ENCODE data around the gene GNAT3. TPM values are rescaled to one million over a fixed set of nuclear protein-coding genes. Genes with fewer than 3 reads are reported as not detected.

Gene GNAT3
- total and polyA plus RNA-seq, 12 donors, result not detected

GRCh38 chr7:80417211-80417793 is 94.6 kb downstream of the GNAT3 start:
- Histone ChIP-seq H3K27me3 (no peaks in the 10 kb centered on the region), H3K9me3 (replicated peaks in 1 of 3) (no peaks in the 10 kb centered on the region), H3K4me3 (no peak overlapping the region), H3K27ac (no peak overlapping the region), H3K36me3 (replicated peaks in 1 of 2) (no peaks in the 10 kb centered on the region), H3K4me1 (replicated peaks in 1 of 2) (no peaks in the 10 kb centered on the region)
- intact Hi-C loops (cut with DNase I), result no loop called here
- 65 to 83% (median 70%) methylated on average over 6 of the region's 6 CpGs for WGBS, 4 donors
- DNase-seq, result no peak
- TF ChIP-seq POLR2A (IDR thresholded peaks at IDR 0.05) (no peak), CTCF (IDR thresholded peaks at IDR 0.05) (no peak)

- intact Hi-C loops (cut with DNase I), result no loop called here
- no peaks in the 10 kb centered on the region for H3K36me3 ChIP-seq (replicated peaks in 1 of 2)
- TF ChIP-seq CTCF (IDR thresholded peaks at IDR 0.05), result no peak
- TF ChIP-seq POLR2A (IDR thresholded peaks at IDR 0.05), result no peak
- H3K9me3 ChIP-seq (replicated peaks in 1 of 3), result no peaks in the 10 kb centered on the region
- no peaks in the 10 kb centered on the region for H3K27me3 ChIP-seq
- DNase-seq, result no peak
- H3K4me3 ChIP-seq, result no peak overlapping the region
- 91 to 100% (median 93%) methylated on average over 1 of the region's 1 CpG for WGBS, 4 donors
- H3K27ac ChIP-seq, result no peak overlapping the region
- H3K4me1 ChIP-seq (replicated peaks in 1 of 2), result no peaks in the 10 kb centered on the region
Measured at GRCh38 chr7:80415522-80415921, 96.3 kb downstream of the GNAT3 start.

GRCh38 chr7:80415114-80415513 is 96.8 kb downstream of the GNAT3 start:
- Histone ChIP-seq H3K4me3 (no peak overlapping the region), H3K36me3 (replicated peaks in 1 of 2) (no peaks in the 10 kb centered on the region), H3K27ac (no peak overlapping the region), H3K9me3 (replicated peaks in 1 of 3) (no peaks in the 10 kb centered on the region), H3K27me3 (no peaks in the 10 kb centered on the region), H3K4me1 (replicated peaks in 1 of 2) (no peaks in the 10 kb centered on the region)
- TF ChIP-seq POLR2A (IDR thresholded peaks at IDR 0.05), result no peak
- no peak for TF ChIP-seq CTCF (IDR thresholded peaks at IDR 0.05)
- no peak for DNase-seq
- intact Hi-C loops (cut with DNase I), result no loop called here
- 91 to 96% (median 94%) methylated on average over 3 of the region's 3 CpGs for WGBS, 4 donors

- WGBS, 4 donors, result 75 to 86% (median 79%) methylated on average over 2 of the region's 2 CpGs
- Histone ChIP-seq H3K4me1 (replicated peaks in 1 of 2) (no peaks in the 10 kb centered on the region), H3K27ac (no peak overlapping the region), H3K4me3 (no peak overlapping the region), H3K27me3 (no peaks in the 10 kb centered on the region), H3K36me3 (replicated peaks in 1 of 2) (no peaks in the 10 kb centered on the region), H3K9me3 (replicated peaks in 1 of 3) (no peaks in the 10 kb centered on the region)
- TF ChIP-seq CTCF (IDR thresholded peaks at IDR 0.05), result no peak
- TF ChIP-seq POLR2A (IDR thresholded peaks at IDR 0.05), result no peak
- intact Hi-C loops (cut with DNase I), result no loop called here
- no peak for DNase-seq
Measured at GRCh38 chr7:80414331-80414730, 97.5 kb downstream of the GNAT3 start.
